Brain pericyte (primary cell): ENCODE results near the gene IL10.
"Not testable (repeated sequence)": the region's sequence is repeated elsewhere in the genome, so short reads cannot be mapped to it uniquely, and the experiment has no call there.

Experiments
- DNase-seq: peaks from one replicate; pipeline ENCODE4 v3.0.0-alpha.2; 2012; ENCODE audit warnings: low read depth, low spot score

The IL10 gene

GRCh38 chr1:206765771-206766170, 6.5 kb downstream of the IL10 start:
- not testable (repeated sequence) for DNase-seq

- DNase-seq = not testable (repeated sequence)
Observed at GRCh38 chr1:206762741-206763364, 9.4 kb downstream of the IL10 start.

- DNase-seq = no peak
Observed at GRCh38 chr1:206761159-206761768, 11.0 kb downstream of the IL10 start.

- DNase-seq = no peak
Observed at GRCh38 chr1:206760590-206760989, 11.7 kb downstream of the IL10 start.

- DNase-seq = no peak
Observed at GRCh38 chr1:206757524-206758266, 14.6 kb downstream of the IL10 start.

- DNase-seq = no peak
Observed at GRCh38 chr1:206754011-206754410, 18.3 kb downstream of the IL10 start.

- DNase-seq = no peak
Observed at GRCh38 chr1:206753141-206753540, 19.2 kb downstream of the IL10 start.

- no peak for DNase-seq
Observed at GRCh38 chr1:206752481-206752880, 19.8 kb downstream of the IL10 start.

- DNase-seq = no peak
Observed at GRCh38 chr1:206751891-206752290, 20.4 kb downstream of the IL10 start.

- DNase-seq = no peak
Observed at GRCh38 chr1:206748348-206749030, 23.8 kb downstream of the IL10 start.

GRCh38 chr1:206745301-206745700, 27.0 kb downstream of the IL10 start:
- no peak for DNase-seq

- DNase-seq = no peak
Observed at GRCh38 chr1:206744683-206745082, 27.6 kb downstream of the IL10 start.

GRCh38 chr1:206742719-206743383, 29.4 kb downstream of the IL10 start:
- DNase-seq = no peak

GRCh38 chr1:206741142-206741701, 31.1 kb downstream of the IL10 start:
- DNase-seq = no peak

GRCh38 chr1:206739411-206740076, 32.8 kb downstream of the IL10 start:
- no peak for DNase-seq

- no peak for DNase-seq
Observed at GRCh38 chr1:206738370-206739366, 33.6 kb downstream of the IL10 start.

- DNase-seq = no peak
Observed at GRCh38 chr1:206737729-206738201, 34.5 kb downstream of the IL10 start.

GRCh38 chr1:206736878-206737728, 35.2 kb downstream of the IL10 start:
- DNase-seq = no peak
